GM23248 (cell line): ENCODE measurements around the gene ZNF101. TPM values are rescaled to one million over a fixed set of nuclear protein-coding genes. Genes with fewer than 3 reads are reported as not detected.

Source experiments
- DNase-seq: peaks from one replicate; pipeline ENCODE4 v3.0.0-alpha.2; 2015
- H2AFZ ChIP-seq: fragments of 200-600 bp; sonication (generic); 2 replicates; pipeline ENCODE4 v1.6.1; 2016; ENCODE audit warnings: antibody characterized with exemption
- H3F3A ChIP-seq: fragments of 200-600 bp; sonication (generic); 2 replicates; pipeline ENCODE4 v1.6.1; 2016; ENCODE audit warnings: mild to moderate bottlenecking, antibody characterized with exemption, mixed run types; ENCODE audit not compliant: insufficient read depth
- H3K27ac ChIP-seq: fragments of 200-600 bp; sonication (generic); 2 replicates; pipeline ENCODE4 v1.5.1; 2016; ENCODE audit warnings: mild to moderate bottlenecking
- H3K27me3 ChIP-seq: fragments of 200-600 bp; sonication (generic); replicated peaks from 2 replicates; pipeline ENCODE4 v1.6.1; 2016; ENCODE audit warnings: mild to moderate bottlenecking; ENCODE audit not compliant: insufficient read depth
- H3K36me3 ChIP-seq: fragments of 200-600 bp; sonication (generic); 2 replicates; pipeline ENCODE4 v1.6.1; 2016; ENCODE audit warnings: low read depth, mild to moderate bottlenecking
- H3K4me1 ChIP-seq: fragments of 200-600 bp; sonication (generic); 2 replicates; pipeline ENCODE4 v1.6.1; 2016; ENCODE audit warnings: mild to moderate bottlenecking; ENCODE audit not compliant: insufficient read depth
- H3K4me2 ChIP-seq: fragments of 200-600 bp; sonication (generic); one replicate; pipeline ENCODE4 v1.6.1; 2016; ENCODE audit warnings: mild to moderate bottlenecking; ENCODE audit not compliant: unreplicated experiment
- H3K4me3 ChIP-seq: fragments of 200-600 bp; sonication (generic); 2 replicates; pipeline ENCODE4 v1.5.1; 2016; ENCODE audit warnings: mild to moderate bottlenecking
- H3K79me2 ChIP-seq: fragments of 200-600 bp; sonication (generic); 2 replicates; pipeline ENCODE4 v1.6.1; 2016; ENCODE audit warnings: mild to moderate bottlenecking; ENCODE audit not compliant: insufficient read depth
- H3K9ac ChIP-seq: fragments of 200-600 bp; sonication (generic); 2 replicates; pipeline ENCODE4 v1.6.1; 2016; ENCODE audit warnings: mild to moderate bottlenecking
- H3K9me2 ChIP-seq: fragments of 200-600 bp; sonication (generic); 2 replicates; pipeline ENCODE4 v1.6.1; 2016; ENCODE audit warnings: mixed run types, mild to moderate bottlenecking, moderate library complexity; ENCODE audit not compliant: insufficient read depth
- H3K9me3 ChIP-seq: fragments of 200-600 bp; sonication (generic); one replicate; pipeline ENCODE4 v1.6.1; 2017; ENCODE audit warnings: low read depth
- H4K20me1 ChIP-seq: fragments of 200-600 bp; sonication (generic); 2 replicates; pipeline ENCODE4 v1.6.0; 2016; ENCODE audit not compliant: insufficient read depth
- EZH2 ChIP-seq: fragments of 200-600 bp; sonication (generic); IDR thresholded peaks from 2 replicates; pipeline ENCODE4 v1.6.1; 2018; ENCODE audit warnings: antibody characterized with exemption, mild to moderate bottlenecking; ENCODE audit not compliant: insufficient read depth, poor library complexity, severe bottlenecking
- EZH2phosphoT487 ChIP-seq: fragments of 200-600 bp; sonication (generic); IDR thresholded peaks from 2 replicates; pipeline ENCODE4 v1.6.1; 2018; ENCODE audit warnings: antibody characterized with exemption, moderate library complexity, mild to moderate bottlenecking, low read depth; ENCODE audit not compliant: insufficient read depth
- WGBS, 2 experiments: methylation state at CpG; one replicate each; pipeline ENCODE4 v1.1.6; 2015 to 2017; ENCODE audit warnings: low lambda C conversion rate in 2 of 2, low coverage in 1 of 2; ENCODE audit errors: missing lambda C conversion rate in 2 of 2; 5-methylcytosine and 5-hydroxymethylcytosine counted together
- in situ Hi-C: fragments of 300-500 bp; cut with MboI; formaldehyde crosslinking; loops from 2 replicates; pipeline ENCODE4 v1.15.0; 2020
- polyA plus RNA-seq: library from polyadenylated mRNA; unstranded; fragments of >200 nt; fragmentation: Nextera tagmentation; extraction: Ambion mirVana; gene quantifications from 2 replicates; pipeline ENCODE4 v1.2.1, GENCODE V29; 2016
- total RNA-seq: library from RNA; depleted of rRNA; stranded (reverse); fragments of >200 nt; shearing (Covaris generic); gene quantifications from 2 replicates; pipeline ENCODE4 v1.2.3, GENCODE V29; 2014

ZNF101 gene
- total and polyA plus RNA-seq, 2 experiments from 2014 or later: 3.7 TPM

DNA sequence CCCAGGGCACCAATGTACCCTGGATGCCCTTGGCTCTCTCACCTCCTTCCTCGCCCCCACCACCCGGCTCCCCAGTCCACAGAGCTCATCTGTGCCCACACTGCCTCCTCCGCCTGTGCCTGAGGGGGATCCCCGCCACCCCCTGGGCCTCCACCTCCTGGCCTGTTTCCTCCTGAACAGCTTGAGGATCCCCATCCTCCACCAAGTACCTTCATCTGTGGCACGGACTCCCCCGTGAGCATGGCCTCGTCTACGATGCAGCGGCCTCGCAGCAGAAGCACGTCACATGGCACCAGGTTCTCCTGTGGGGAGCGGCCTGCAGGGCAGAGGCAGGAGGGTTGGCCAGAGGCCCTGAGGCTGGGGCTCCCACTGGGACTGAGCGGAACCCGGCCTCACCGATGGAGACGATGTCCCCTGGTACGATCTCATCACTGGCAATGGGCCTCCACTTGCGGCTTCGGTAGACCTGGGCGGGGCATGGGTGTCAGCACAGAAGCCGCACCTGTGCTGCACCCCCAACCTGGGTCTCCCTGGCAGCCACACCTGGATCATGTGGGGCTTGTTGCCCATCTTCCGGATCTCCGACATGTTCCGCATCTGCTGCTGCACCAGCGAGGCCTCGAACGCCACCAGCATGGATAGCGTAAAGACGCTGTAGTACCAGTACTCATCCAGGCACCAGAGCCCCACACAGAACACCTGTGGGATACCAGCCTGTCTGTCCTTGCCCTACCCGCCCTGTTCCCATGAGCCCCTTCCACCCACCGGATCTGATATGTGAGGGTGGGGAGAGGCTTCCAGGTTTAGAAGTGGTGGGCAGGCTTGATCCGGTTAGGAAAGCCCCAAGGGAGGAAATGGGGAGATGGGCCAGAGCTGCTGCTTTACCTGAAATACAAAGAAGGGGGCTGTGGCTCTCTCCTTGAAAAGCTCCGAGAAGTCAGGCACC, 11.9 kb upstream of the ZNF101 start:
- no peaks in the 10 kb centered on the region for H3K27me3 ChIP-seq
- peaks cover 23% of the 10 kb centered on the region for H3K79me2 ChIP-seq
- H3K4me2 ChIP-seq: no peak overlapping the region
- H3F3A ChIP-seq: no peaks in the 10 kb centered on the region
- H3K27ac ChIP-seq: no peak overlapping the region
- H3K9ac ChIP-seq: no peak overlapping the region
- H3K9me3 ChIP-seq: no peaks in the 10 kb centered on the region
- H3K4me1 ChIP-seq: 0 out of 2 replicates have a peak, but pooled peaks cover 5% of the 10 kb centered on the region
- H2AFZ ChIP-seq: no peak overlapping the region
- in situ Hi-C loops: no loop called here
- H4K20me1 ChIP-seq: no peaks in the 10 kb centered on the region
- WGBS, 2 experiments: 93 to 95% methylated on average over 32 to 33 of the region's 33 CpGs
- no peak overlapping the region for H3K4me3 ChIP-seq
- no peaks in the 10 kb centered on the region for H3K9me2 ChIP-seq
- peaks cover 5% of the 10 kb centered on the region; the same call in 1 of the 2 replicates for H3K36me3 ChIP-seq
- TF ChIP-seq EZH2phosphoT487: no peak
- TF ChIP-seq EZH2: no peak
- no peak for DNase-seq

DNA sequence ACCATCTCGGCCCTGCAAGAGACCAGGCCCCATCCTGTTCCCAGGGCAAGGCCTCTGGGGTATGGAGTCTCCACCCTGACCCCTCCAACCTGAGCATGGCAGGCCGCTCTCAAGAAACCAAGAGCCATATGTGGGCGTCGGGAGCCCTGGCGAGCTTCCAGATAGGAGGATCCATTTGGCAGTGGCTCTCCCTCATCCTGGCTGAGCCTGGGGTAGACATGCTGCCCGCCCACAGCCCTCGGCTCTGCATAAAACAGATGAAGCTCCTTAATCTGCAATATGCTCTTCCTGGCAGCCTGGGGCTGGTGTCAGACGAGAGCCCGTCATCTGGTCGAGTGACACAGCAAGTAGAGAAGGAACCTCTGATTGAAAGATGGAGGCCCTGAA, 11.2 kb upstream of the ZNF101 start:
- WGBS, 2 experiments: 57 to 61% methylated on average over 10 of the region's 10 CpGs
- peaks cover 30% of the 10 kb centered on the region for H3K79me2 ChIP-seq
- DNase-seq: no peak

DNA sequence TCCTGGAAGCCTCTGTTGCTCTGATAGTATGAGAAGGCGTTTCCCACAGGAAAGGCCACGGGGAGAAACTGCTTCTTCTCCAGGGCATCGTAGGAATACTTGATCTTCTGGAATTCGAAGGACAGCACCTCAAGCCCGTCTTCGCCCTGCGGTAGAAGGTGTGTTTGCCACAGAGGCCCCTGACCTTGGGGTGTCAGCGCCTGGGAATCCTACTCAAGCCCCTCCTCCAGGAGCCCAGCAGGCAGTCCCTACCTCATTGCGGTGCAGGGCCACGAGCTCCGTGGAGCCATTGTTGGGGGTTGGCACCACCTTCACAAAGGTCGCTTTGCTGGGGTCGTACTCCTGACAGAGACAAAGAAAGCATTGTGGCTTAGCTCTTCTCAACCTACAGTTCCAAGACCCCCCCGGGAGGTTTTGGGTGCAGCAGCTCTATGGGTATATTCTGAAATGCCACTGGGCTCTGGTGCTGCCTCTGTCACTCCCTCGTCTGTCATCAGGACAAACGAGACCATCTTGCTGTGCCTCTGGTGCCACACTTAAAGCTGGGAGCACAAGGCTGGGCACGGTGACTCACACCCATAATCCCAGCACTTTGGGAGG, 8.9 kb upstream of the ZNF101 start:
- peaks cover 5% of the 10 kb centered on the region; the same call in 1 of the 2 replicates for H3K36me3 ChIP-seq
- no peaks in the 10 kb centered on the region for H3K27me3 ChIP-seq
- no peak overlapping the region for H3K4me2 ChIP-seq
- no peaks in the 10 kb centered on the region for H3K9me2 ChIP-seq
- no peak overlapping the region for H3K4me3 ChIP-seq
- peaks cover 40% of the 10 kb centered on the region for H3K79me2 ChIP-seq
- no peak overlapping the region for H3K27ac ChIP-seq
- DNase-seq: no peak
- WGBS, 2 experiments: 82 to 84% methylated on average over 17 of the region's 17 CpGs
- no peaks in the 10 kb centered on the region for H3F3A ChIP-seq
- H3K4me1 ChIP-seq: peaks cover 16% of the 10 kb centered on the region; the same call in 1 of the 2 replicates
- H2AFZ ChIP-seq: no peak overlapping the region
- no peak overlapping the region for H3K9ac ChIP-seq
- TF ChIP-seq EZH2phosphoT487: no peak
- TF ChIP-seq EZH2: no peak
- in situ Hi-C loops: no loop called here
- H3K9me3 ChIP-seq: no peaks in the 10 kb centered on the region
- no peaks in the 10 kb centered on the region for H4K20me1 ChIP-seq

More for the DNA sequence above, 11.2 kb upstream of the ZNF101 start:
- Histone ChIP-seq H3K4me3 (no peak overlapping the region), H2AFZ (no peak overlapping the region), H3K9ac (no peak overlapping the region), H3K36me3 (peaks cover 5% of the 10 kb centered on the region; the same call in 1 of the 2 replicates), H3F3A (no peaks in the 10 kb centered on the region), H3K4me2 (no peak overlapping the region), H3K4me1 (peaks cover 12% of the 10 kb centered on the region; the same call in 1 of the 2 replicates), H3K9me2 (no peaks in the 10 kb centered on the region), H3K27me3 (no peaks in the 10 kb centered on the region), H3K9me3 (no peaks in the 10 kb centered on the region), H3K27ac (no peak overlapping the region), H4K20me1 (no peaks in the 10 kb centered on the region)
- TF ChIP-seq EZH2 (no peak), EZH2phosphoT487 (no peak)
- in situ Hi-C loops: no loop called here

DNA sequence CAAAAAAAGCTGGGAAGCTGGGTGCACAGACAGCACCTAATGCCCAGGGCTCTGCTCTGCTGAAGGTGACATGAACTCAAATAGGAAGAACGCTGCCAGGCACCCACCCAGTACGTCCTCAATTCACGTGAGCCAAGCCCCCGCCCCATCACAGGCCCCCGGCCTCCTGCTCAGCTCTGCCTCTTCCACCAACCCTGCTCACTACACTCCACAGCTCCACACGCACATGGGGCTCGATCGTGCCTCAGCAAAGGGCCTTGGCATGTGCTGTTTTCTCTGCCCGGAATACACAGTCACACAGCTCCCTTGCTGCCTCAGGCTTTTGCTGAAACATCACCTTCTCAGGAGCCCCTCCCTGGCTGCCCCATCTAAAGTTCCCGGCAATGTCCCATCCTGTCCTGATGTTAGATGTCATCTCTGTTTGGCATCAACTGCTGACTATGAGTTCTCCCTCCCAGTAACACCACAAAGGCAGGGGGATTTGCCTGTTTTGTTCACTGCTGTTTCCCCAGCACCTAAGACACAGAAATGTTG, 7.4 kb upstream of the ZNF101 start:
- Histone ChIP-seq H3K9ac (0 out of 2 replicates have a peak overlapping the region, but pooled peaks have one; percentile 4), H3K4me2 (no peak overlapping the region), H2AFZ (no peak overlapping the region), H3K4me3 (peak overlapping the region; percentile 88; the same call in 1 of the 2 replicates), H3K27ac (no peak overlapping the region), H4K20me1 (no peaks in the 10 kb centered on the region), H3F3A (no peaks in the 10 kb centered on the region), H3K9me2 (no peaks in the 10 kb centered on the region), H3K4me1 (peaks cover 16% of the 10 kb centered on the region; the same call in 1 of the 2 replicates), H3K79me2 (peaks cover 40% of the 10 kb centered on the region), H3K36me3 (no peaks in the 10 kb centered on the region), H3K27me3 (no peaks in the 10 kb centered on the region), H3K9me3 (no peaks in the 10 kb centered on the region)
- TF ChIP-seq EZH2phosphoT487 (no peak), EZH2 (no peak)
- in situ Hi-C loops: no loop called here
- no peak for DNase-seq
- 70 to 77% methylated on average over 10 of the region's 10 CpGs for WGBS, 2 experiments
